CD4-positive, alpha-beta T cell treated with Interleukin-15 for 4 hours (primary cell): ENCODE measurements around the gene TNP2.

Experiments used
- DNase-seq: peaks from one replicate; pipeline ENCODE4 v3.0.0-alpha.2; 2020; ENCODE audit warnings: low spot score

TNP2 gene

GRCh38 chr16:11256661-11257130 lies 12.4 kb downstream of the TNP2 start:
- no peak for DNase-seq

GRCh38 chr16:11255737-11256660 lies 13.1 kb downstream of the TNP2 start, which contains the start of gene SOCS1:
SOCS1 (minus strand) TSS chr16:11256204; CDS start chr16:11255478, 726 bp downstream.
- peak; percentile 89 for DNase-seq

- peak; percentile 61 for DNase-seq
Observed at GRCh38 chr16:11254913-11255736, 14.0 kb downstream of the TNP2 start.

GRCh38 chr16:11253995-11254912 lies 14.9 kb downstream of the TNP2 start:
- no peak for DNase-seq

GRCh38 chr16:11253009-11253994 lies 15.8 kb downstream of the TNP2 start:
- DNase-seq: peak; percentile 60

- no peak for DNase-seq
Observed at GRCh38 chr16:11252482-11252931, 16.6 kb downstream of the TNP2 start.

GRCh38 chr16:11251525-11252481 lies 17.3 kb downstream of the TNP2 start:
- DNase-seq: peak; percentile 88

GRCh38 chr16:11250786-11251524 lies 18.2 kb downstream of the TNP2 start:
- no peak for DNase-seq

- DNase-seq: no peak
Observed at GRCh38 chr16:11250091-11250785, 18.9 kb downstream of the TNP2 start.

GRCh38 chr16:11249233-11250061 lies 19.7 kb downstream of the TNP2 start:
- DNase-seq: no peak

- no peak for DNase-seq
Observed at GRCh38 chr16:11248133-11248532, 21.0 kb downstream of the TNP2 start.

GRCh38 chr16:11245988-11246387 lies 23.1 kb downstream of the TNP2 start:
- DNase-seq: no peak

GRCh38 chr16:11245222-11245737 lies 23.8 kb downstream of the TNP2 start:
- DNase-seq: no peak

GRCh38 chr16:11242658-11243057 lies 26.5 kb downstream of the TNP2 start:
- DNase-seq: no peak

GRCh38 chr16:11241480-11242204 lies 27.5 kb downstream of the TNP2 start:
- DNase-seq: no peak
